ENCODE data around the gene CD4. TPM values are rescaled to one million over a fixed set of nuclear protein-coding genes. Genes with fewer than 3 reads are reported as not detected.

The CD4 gene
- total RNA-seq, 1 donor from 2014 or later: not detected

- Histone ChIP-seq H3K27me3 (ENCODE audit: control insufficient read depth, insufficient read depth, low read length) (no peaks in the 10 kb centered on the region), H3K4me3 (ENCODE audit: low read depth, low read length) (no peak overlapping the region), H3K36me3 (ENCODE audit: control insufficient read depth, insufficient read depth, low read length) (peaks cover 7% of the 10 kb centered on the region)
- FAIRE-seq: no peak
- no peak for DNase-seq (ENCODE audit: low read depth)
- TF ChIP-seq CTCF (IDR thresholded peaks at IDR 0.05; ENCODE audit: insufficient read depth, low read length, severe bottlenecking): no peak
These were observed 15.6 kb upstream of the CD4 start for GRCh38 chr12:6773590-6774351.

GRCh38 chr12:6774499-6775062, 14.7 kb upstream of the CD4 start:
- no peak for TF ChIP-seq CTCF (IDR thresholded peaks at IDR 0.05; ENCODE audit: insufficient read depth, low read length, severe bottlenecking)
- H3K4me3 ChIP-seq (ENCODE audit: low read depth, low read length): no peak overlapping the region
- FAIRE-seq (no peak), DNase-seq (ENCODE audit: low read depth) (no peak)
- peaks cover 6% of the 10 kb centered on the region for H3K36me3 ChIP-seq (ENCODE audit: control insufficient read depth, insufficient read depth, low read length)
- H3K27me3 ChIP-seq (ENCODE audit: control insufficient read depth, insufficient read depth, low read length): no peaks in the 10 kb centered on the region

- FAIRE-seq (no peak), DNase-seq (ENCODE audit: low read depth) (no peak)
- Histone ChIP-seq H3K27me3 (ENCODE audit: control insufficient read depth, insufficient read depth, low read length) (no peaks in the 10 kb centered on the region), H3K36me3 (ENCODE audit: control insufficient read depth, insufficient read depth, low read length) (peaks cover under 1% of the 10 kb centered on the region), H3K4me3 (ENCODE audit: low read depth, low read length) (no peak overlapping the region)
- no peak for TF ChIP-seq CTCF (IDR thresholded peaks at IDR 0.05; ENCODE audit: insufficient read depth, low read length, severe bottlenecking)
These were observed 13.8 kb upstream of the CD4 start for GRCh38 chr12:6775185-6776174.

- FAIRE-seq: no peak
These were observed 11.9 kb upstream of the CD4 start for GRCh38 chr12:6777386-6777785.

GRCh38 chr12:6778217-6778573, 11.1 kb upstream of the CD4 start:
- no peaks in the 10 kb centered on the region for H3K27me3 ChIP-seq (ENCODE audit: control insufficient read depth, insufficient read depth, low read length)
- no peak for TF ChIP-seq CTCF (IDR thresholded peaks at IDR 0.05; ENCODE audit: insufficient read depth, low read length, severe bottlenecking)
- DNase-seq (ENCODE audit: low read depth): no peak
- H3K36me3 ChIP-seq (ENCODE audit: control insufficient read depth, insufficient read depth, low read length): no peaks in the 10 kb centered on the region
- H3K4me3 ChIP-seq (ENCODE audit: low read depth, low read length): no peak overlapping the region
- no peak for FAIRE-seq

More at GRCh38 chr12:6777386-6777785, 11.9 kb upstream of the CD4 start:
- TF ChIP-seq CTCF (IDR thresholded peaks at IDR 0.05; ENCODE audit: insufficient read depth, low read length, severe bottlenecking): no peak
- no peak for DNase-seq (ENCODE audit: low read depth)
- Histone ChIP-seq H3K36me3 (ENCODE audit: control insufficient read depth, insufficient read depth, low read length) (no peaks in the 10 kb centered on the region), H3K4me3 (ENCODE audit: low read depth, low read length) (no peak overlapping the region), H3K27me3 (ENCODE audit: control insufficient read depth, insufficient read depth, low read length) (no peaks in the 10 kb centered on the region)
